Stimulated activated CD8-positive, alpha-beta memory T cell treated with anti-CD3 and anti-CD28 coated beads, Interleukin-7, amount 100 ng/mL, for 4 hours (primary cell): ENCODE data around the gene FAM117A.
"Not testable (repeated sequence)": the region's sequence is repeated elsewhere in the genome, so short reads cannot be mapped to it uniquely, and the experiment has no call there.

Experiments used
- DNase-seq, 2 donors: peaks; one replicate each; pipeline ENCODE4 v3.0.0-alpha.2; 2020; ENCODE audit warnings: low read depth in 2 of 2

Gene FAM117A

DNA sequence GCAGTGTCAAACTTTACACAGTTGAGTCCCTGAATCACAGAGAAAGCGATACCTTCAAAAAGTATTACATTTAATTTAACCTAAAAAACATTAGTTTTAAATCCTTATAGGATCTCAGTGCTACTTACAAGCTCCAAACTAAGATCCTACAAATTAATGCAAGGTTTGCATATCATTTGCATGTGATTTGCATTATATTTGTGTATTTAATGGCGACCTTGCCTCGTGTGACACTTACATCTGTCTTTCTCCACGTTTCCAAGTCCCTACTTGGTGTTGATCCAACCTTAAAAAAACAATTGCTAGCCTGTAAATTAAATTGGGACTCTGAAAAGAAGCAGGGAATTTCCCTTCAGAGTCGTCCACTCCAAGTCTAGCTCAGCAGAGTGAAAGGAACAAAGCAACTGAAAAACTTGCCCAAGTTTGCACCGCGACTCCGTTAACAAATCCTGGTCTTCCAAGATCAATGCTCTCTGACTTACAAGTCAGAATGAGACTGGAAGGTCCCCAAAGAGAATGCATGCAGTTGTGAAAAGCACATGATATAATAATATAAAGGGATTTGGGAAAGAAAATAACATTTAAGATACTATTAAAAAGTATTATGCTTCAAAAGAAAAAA, 739 bp upstream of the FAM117A start:
- no peak for DNase-seq

- DNase-seq = no peak
Observed at GRCh38 chr17:49762151-49762941, 1.6 kb downstream of the FAM117A start.

DNA sequence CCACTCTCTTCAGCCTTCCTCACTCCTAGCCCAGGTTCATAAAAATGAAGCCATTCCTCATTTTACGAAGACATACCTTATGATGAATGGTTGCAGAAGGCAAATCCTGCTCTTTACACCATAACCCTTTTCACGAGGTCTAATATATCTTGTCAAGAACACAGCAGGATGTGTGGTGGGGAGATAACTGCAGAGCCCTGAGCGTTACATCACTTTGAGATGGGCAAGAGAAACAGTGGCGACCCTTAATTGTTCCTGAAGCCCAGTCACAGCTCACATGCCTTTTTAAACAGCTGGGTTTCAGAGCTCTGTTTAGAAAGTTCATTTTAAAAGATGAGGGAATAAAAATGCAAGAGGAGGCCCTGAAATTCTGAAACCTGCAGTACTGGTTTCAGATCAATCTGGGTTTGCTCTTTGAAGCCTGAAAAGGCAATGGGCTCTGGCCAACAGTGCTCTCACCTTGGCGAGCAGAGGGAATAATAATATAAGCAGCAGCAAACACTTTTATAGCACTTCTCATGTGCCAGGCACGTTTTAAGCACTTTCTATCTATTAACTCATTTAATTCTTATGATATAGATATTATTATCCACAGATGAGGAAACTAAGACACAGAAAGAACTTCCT, 2.9 kb downstream of the FAM117A start:
- no peak for DNase-seq

- DNase-seq = no peak
Observed at GRCh38 chr17:49760296-49760695, 3.6 kb downstream of the FAM117A start.

GRCh38 chr17:49759203-49759602, 4.7 kb downstream of the FAM117A start:
- no peak for DNase-seq

- not testable (repeated sequence) for DNase-seq
Observed at GRCh38 chr17:49758464-49759010, 5.4 kb downstream of the FAM117A start.

DNA sequence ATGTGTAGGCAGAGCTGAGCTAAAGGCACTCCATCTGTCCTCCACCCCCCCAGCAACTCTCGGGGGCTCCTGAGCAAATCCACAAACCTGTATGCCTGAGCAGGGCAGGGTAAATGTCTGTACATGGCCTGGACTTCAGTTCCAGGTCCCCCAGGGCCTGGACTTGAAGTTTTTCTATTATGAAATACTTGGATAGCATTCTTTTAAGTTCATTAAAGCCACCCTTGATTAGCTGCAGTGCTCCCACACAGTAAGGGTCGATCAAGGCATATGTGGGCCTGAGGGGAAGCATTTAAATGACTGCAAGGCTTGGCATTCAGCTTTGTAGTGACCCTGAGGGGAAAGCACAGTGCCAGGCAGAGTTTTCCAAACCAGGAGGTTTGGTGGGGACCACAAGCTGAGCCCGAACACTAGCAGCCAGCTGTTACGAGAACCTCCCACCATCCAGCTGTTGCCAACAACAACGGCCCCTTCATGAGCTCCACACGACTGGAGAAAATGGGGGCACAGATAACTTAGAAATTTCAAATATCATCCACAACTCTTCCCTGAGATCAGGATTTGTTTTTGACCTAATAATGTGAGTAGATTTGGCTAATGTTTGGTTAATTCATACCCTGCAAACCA, 6.7 kb downstream of the FAM117A start:
- DNase-seq = no peak

- no peak for DNase-seq
Observed at GRCh38 chr17:49756323-49757150, 7.4 kb downstream of the FAM117A start.

- DNase-seq = no peak
Observed at GRCh38 chr17:49755663-49756283, 8.2 kb downstream of the FAM117A start.

DNA sequence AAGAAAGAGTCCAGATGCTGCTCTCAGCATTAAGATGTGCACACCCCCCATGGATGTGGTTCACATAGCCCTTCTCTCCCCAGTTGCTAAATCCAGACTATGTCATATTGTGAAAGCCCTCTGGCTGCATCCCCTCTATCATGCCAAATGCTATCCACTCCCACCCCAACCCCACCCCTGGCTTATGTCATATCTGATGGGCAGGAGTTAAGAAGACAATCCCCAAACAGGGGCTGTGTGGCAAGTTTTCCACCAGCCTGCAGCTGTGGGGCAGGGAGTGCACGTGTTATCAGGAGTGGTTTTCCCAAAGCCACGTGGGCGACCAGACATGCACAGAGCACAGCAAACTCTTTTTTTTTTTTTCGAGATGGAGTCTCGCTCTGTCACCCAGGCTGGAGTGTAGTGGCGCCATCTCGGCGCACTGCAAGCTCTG, 10.0 kb downstream of the FAM117A start:
- DNase-seq = no peak

GRCh38 chr17:49752508-49752907, 11.4 kb downstream of the FAM117A start:
- no peak for DNase-seq

DNA sequence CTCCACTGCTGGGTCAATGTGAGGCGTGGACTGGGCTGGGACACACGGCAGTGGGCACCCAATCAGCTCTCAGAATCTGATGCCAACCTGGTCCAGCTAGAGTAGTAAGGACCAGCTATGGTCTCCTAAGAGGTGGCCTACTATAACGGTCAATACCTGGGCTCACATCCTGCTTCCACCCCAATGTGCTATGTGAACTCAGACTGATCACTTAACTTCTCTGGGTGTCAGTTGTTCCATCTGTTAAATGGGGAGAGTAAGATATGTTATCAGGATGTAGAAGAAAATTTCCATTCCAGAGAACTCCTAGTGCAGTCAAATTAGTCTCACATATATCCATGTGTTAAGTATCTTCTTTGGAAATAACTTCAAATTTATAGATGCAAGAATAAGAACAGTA, 14.2 kb downstream of the FAM117A start:
- DNase-seq = no peak

DNA sequence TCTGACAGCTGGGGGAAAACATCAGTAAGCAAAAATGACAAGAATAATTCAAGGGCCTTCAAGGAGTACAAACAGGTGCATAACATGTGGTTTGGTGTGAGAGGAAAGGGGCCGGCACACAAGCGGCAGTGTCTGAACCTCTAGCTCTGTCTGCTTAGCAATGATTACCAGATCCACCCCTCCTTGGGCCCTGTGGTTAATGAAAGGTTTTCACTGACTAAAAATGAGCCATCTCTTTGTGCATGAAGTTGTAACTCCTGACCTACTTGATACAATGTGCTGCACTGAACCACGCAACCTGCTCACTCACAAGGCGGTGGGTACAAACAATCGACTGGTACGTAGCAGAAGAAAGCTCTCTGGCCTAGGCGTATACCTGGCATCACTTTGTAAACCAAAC, 15.1 kb downstream of the FAM117A start:
- peak; percentile 38 to 39 for DNase-seq

- no peak for DNase-seq
Observed at GRCh38 chr17:49748223-49748622, 15.7 kb downstream of the FAM117A start.

DNA sequence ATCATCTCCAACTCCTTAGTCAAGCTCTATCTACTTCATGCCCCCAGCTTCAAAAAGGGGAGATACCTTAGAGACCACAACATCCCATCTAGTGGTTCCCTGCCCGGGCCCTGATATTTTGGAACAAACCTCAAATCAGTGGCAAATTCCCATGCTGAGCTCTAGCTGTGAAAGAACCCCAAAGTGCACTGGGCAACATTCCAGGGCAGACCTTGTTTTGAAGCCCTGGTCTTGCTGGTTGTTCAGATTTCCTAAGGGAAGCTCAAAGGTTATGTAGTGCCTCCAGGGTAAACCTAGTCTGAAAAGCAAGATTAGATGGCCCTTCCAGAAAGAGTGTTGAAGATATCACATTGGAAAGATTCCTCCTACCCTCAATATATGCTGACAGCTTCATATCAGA, 16.3 kb downstream of the FAM117A start:
- DNase-seq = no peak

GRCh38 chr17:49746791-49747490, 17.0 kb downstream of the FAM117A start:
- no peak for DNase-seq

GRCh38 chr17:49745175-49746139, 18.5 kb downstream of the FAM117A start:
- no peak for DNase-seq

DNA sequence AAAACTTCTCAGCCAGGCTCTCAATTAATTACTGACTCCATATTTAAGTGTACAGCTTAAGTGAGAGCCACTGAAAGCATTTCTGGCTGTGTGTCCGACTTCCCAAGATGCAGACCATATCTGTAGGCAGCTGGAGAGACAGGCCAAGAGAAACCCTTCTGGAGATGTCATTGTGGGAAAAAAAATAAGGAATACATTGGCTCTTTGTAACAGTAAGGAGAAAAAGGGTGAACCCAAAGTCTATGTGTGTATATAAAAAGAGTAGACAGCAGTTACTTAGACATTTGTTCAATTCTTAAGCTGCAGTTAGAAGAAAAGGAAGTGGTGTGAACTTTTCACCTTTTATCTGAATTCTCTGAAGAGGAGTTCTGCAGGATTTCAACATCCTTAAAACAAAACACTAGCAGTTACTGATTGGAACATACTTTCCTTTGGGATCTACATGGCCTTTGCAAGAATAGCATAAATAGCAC, 21.7 kb downstream of the FAM117A start:
- DNase-seq = no peak

DNA sequence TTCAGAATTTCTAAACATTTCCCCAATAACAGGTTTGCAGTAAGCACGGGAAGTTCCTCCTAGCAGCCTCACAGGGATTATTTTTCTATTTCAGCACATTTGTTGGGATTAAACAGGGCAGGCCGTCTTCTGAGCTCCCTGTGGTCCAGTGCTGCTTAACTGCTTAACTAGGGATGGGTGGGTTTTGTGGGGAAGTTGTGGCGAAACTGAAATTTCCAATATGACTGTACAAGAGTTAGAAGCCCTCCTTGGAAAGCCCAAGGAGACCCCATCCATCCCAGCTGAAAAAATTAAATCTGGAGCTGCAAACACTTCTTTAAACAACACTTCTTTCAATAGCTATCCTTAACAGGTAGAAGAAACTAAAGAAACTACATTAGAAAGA, 22.2 kb downstream of the FAM117A start:
- DNase-seq = no peak
